Retinal pigment epithelial cell (primary cell): Measurements from ENCODE around the gene MAN1C1.
"Not testable (repeated sequence)": the region's sequence is repeated elsewhere in the genome, so short reads cannot be mapped to it uniquely, and the experiment has no call there.

Source experiments
- DNase-seq: peaks from one replicate; pipeline ENCODE4 v3.0.0-alpha.2; 2010; ENCODE audit warnings: low read depth
- H3K4me3 ChIP-seq: 2 replicates; pipeline ENCODE4 v1.5.1; 2011; ENCODE audit warnings: mild to moderate bottlenecking, low read length, control low read depth, moderate library complexity
- CTCF ChIP-seq: conservative IDR thresholded peaks from 2 replicates; pipeline ENCODE4 v1.5.1; 2011; ENCODE audit warnings: low read depth, low read length, control low read depth, inconsistent platforms

Gene MAN1C1

GRCh38 chr1:25732821-25733220 is 116.2 kb downstream of the MAN1C1 start:
- no peak for TF ChIP-seq CTCF
- no peak overlapping the region for H3K4me3 ChIP-seq
- no peak for DNase-seq

- no peak for TF ChIP-seq CTCF
Measured at GRCh38 chr1:25733271-25733670, 116.7 kb downstream of the MAN1C1 start.

DNA sequence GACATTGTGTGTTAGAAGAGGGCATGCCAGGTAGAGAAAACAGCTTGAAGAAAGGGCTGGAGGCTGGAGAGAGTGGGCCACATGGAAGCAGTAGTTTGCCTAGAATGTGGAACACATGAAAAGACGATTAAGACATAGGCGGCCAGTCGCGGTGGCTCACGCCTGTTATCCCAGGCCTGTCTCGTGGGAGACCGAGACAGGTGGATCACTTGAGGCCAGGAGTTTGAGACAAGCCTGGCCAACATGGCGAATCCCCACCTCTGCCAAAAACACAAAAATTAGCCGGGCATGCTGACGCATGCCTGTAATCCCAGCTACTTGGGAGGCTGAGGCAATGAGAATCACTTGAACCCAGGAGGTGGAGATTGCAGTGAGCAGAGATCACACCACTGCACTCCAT is 118.4 kb downstream of the MAN1C1 start:
- DNase-seq, H3K4me3 ChIP-seq: not testable (repeated sequence)

More at GRCh38 chr1:25733271-25733670, 116.7 kb downstream of the MAN1C1 start:
- no peak for DNase-seq
- no peak overlapping the region for H3K4me3 ChIP-seq

DNA sequence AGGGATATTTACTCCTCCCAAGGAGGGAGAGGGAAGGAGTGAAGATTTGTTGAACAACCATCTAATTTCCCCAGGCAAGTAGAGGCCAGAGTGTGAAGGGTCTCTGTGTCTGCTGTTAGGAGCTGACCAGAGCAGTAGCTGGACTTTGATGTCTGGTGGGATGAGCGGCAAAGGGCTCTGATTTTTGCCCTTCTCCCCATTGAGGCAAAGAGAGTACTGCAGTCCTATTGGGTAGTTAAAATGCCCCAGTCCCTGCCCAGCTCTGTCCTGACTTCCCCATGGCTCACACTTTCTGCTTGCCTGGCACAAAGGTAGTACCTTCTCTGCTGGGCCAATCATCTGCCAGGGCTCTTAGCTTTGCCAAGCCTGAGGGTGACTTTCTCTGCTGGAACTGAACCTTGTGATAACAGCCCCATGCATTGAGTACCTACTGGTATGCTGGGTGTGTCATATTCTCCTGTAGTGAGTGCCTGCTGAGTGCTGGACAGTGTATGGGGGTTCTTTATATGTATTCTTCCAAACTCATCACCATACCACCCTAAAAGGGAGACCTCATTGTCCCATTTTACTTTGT is 119.5 kb downstream of the MAN1C1 start:
- no peak overlapping the region for H3K4me3 ChIP-seq
- DNase-seq, result no peak
- no peak for TF ChIP-seq CTCF

- no peak overlapping the region for H3K4me3 ChIP-seq
- TF ChIP-seq CTCF, result no peak
- no peak for DNase-seq
Measured at GRCh38 chr1:25737130-25737529, 120.5 kb downstream of the MAN1C1 start.

- DNase-seq, result no peak
- TF ChIP-seq CTCF, result no peak
- H3K4me3 ChIP-seq, result no peak overlapping the region
Measured at GRCh38 chr1:25738499-25738898, 121.9 kb downstream of the MAN1C1 start.

GRCh38 chr1:25739341-25739740 is 122.8 kb downstream of the MAN1C1 start:
- DNase-seq, result no peak
- no peak for TF ChIP-seq CTCF
- no peak overlapping the region for H3K4me3 ChIP-seq

- no peak for DNase-seq
- no peak overlapping the region for H3K4me3 ChIP-seq
- TF ChIP-seq CTCF, result no peak
Measured at GRCh38 chr1:25740071-25740470, 123.5 kb downstream of the MAN1C1 start.
